Panc1 (cell line): ENCODE data around the gene SLC20A1. TPM values are rescaled to one million over a fixed set of nuclear protein-coding genes. Genes with fewer than 3 reads are reported as not detected.

Source experiments
- ATAC-seq: fragments of 200-7000 bp; cut with Tn5 transposase; 2 replicates; pipeline ENCODE4 v1.9.1; 2020; ENCODE audit warnings: mild to moderate bottlenecking, moderate library complexity
- BruUV-seq: library from RNA; stranded (reverse); fragments of 400-500 nt; replicated peaks from 2 replicates; lab custom pipeline; 2021; lab: Mats Ljungman, UMichigan
- CTCF ChIA-PET: fragments of 300-600 bp; sonication (Branson Sonifier 250); formaldehyde crosslinking; loops from one replicate; lab custom pipeline; 2022; ENCODE audit warnings: antibody characterized with exemption; lab: Charles Lee
- POLR2A ChIA-PET: fragments of 300-600 bp; sonication (Branson Sonifier 250); formaldehyde crosslinking; loops from one replicate; lab custom pipeline; 2022; ENCODE audit warnings: antibody characterized with exemption; lab: Charles Lee
- DNase-seq: peaks from one replicate; pipeline ENCODE4 v3.0.0-alpha.2; 2010; ENCODE audit warnings: low read depth, low spot score
- H3K27ac ChIP-seq: 2 replicates; pipeline ENCODE4 v1.5.1; 2011; ENCODE audit warnings: mild to moderate bottlenecking, low read length, inconsistent platforms
- H3K27me3 ChIP-seq: fragments of 200-500 bp; sonication (Bioruptor generic); 2 replicates; pipeline ENCODE4 v1.6.0; 2014; ENCODE audit warnings: low read length, inconsistent platforms; ENCODE audit not compliant: control insufficient read depth, insufficient read depth
- H3K36me3 ChIP-seq: fragments of 200-500 bp; sonication (Bioruptor generic); 2 replicates; pipeline ENCODE4 v1.5.1; 2014; ENCODE audit warnings: inconsistent platforms, mild to moderate bottlenecking, low read length, moderate library complexity; ENCODE audit not compliant: control insufficient read depth, insufficient read depth
- H3K4me1 ChIP-seq: 2 replicates; pipeline ENCODE4 v1.5.1; 2011; ENCODE audit warnings: inconsistent platforms, mild to moderate bottlenecking, low read length, moderate library complexity; ENCODE audit not compliant: control insufficient read depth, insufficient read depth
- H3K4me3 ChIP-seq, 2 experiments: 2 replicates each; pipeline ENCODE4 v1.5.1; 2011 to 2012; ENCODE audit warnings: low read depth in 2 of 2, low read length in 2 of 2, mild to moderate bottlenecking in 2 of 2, inconsistent platforms in 1 of 2, moderate library complexity in 1 of 2
- H3K9me3 ChIP-seq: fragments of 200-500 bp; sonication (Bioruptor generic); 2 replicates; pipeline ENCODE4 v1.5.1; 2014; ENCODE audit warnings: low read depth, mild to moderate bottlenecking, inconsistent platforms, low read length, moderate library complexity; ENCODE audit not compliant: control insufficient read depth, insufficient read depth
- POLR2AphosphoS5 ChIP-seq: IDR thresholded peaks from 2 replicates; pipeline ENCODE4 v1.6.1; 2012; ENCODE audit warnings: mild to moderate bottlenecking, low read depth, low read length, moderate library complexity
- REST ChIP-seq, 2 experiments: IDR thresholded peaks; 2 replicates each; pipeline ENCODE4 v1.6.1; 2011 to 2012; ENCODE audit warnings: low read depth in 2 of 2, control low read depth in 1 of 2, low read length in 1 of 2, mild to moderate bottlenecking in 1 of 2, moderate library complexity in 1 of 2; ENCODE audit not compliant: insufficient read depth in 1 of 2
- SIN3A ChIP-seq: IDR thresholded peaks from 2 replicates; pipeline ENCODE4 v1.6.1; 2012; ENCODE audit warnings: low read depth, mild to moderate bottlenecking, low read length, moderate library complexity, borderline replicate concordance; ENCODE audit not compliant: insufficient read depth
- TCF7L2 ChIP-seq: IDR thresholded peaks from 2 replicates; pipeline ENCODE4 v1.6.1; 2011; ENCODE audit warnings: mild to moderate bottlenecking, low read depth, low read length, inconsistent platforms
- in situ Hi-C: cut with HindIII; loops from 2 replicates; pipeline ENCODE4 v1.10.0; 2016; ENCODE audit warnings: low sequenced_read_pairs, low pct_unique_long_range_greater_than_20kb
- intact Hi-C: fragments of 100-400 bp; cut with micrococcal nuclease; formaldehyde crosslinking; loops from one replicate; pipeline ENCODE4 v1.10.0; 2022; ENCODE audit not compliant: unreplicated experiment
- total RNA-seq: library from RNA; stranded (reverse); gene quantifications from one replicate; pipeline ENCODE4 v1.2.1, GENCODE V29; 2021; ENCODE audit not compliant: unreplicated experiment
- TF ChIP-seq, protein P1 (sequence below): fragments of 450-650 bp; IDR thresholded peaks from 2 replicates; pipeline ENCODE4 v1.5.1; 2017; ENCODE audit warnings: mild to moderate bottlenecking

Gene SLC20A1
- total RNA-seq, 1 experiment from 2014 or later = 72.0 TPM

- Histone ChIP-seq H3K4me1 (no peaks in the 10 kb centered on the region), H3K4me3 (no peak overlapping the region), H3K27me3 (no peaks in the 10 kb centered on the region), H3K27ac (no peak overlapping the region), H3K36me3 (no peaks in the 10 kb centered on the region), H3K9me3 (no peaks in the 10 kb centered on the region)
- intact Hi-C loops = no loop called here
- ChIA-PET CTCF (interaction anchor here (0.7 kb wide), 1 partner anchor 12 kb away, joined by 8 read pairs; no protein-coding TSS in a partner anchor), POLR2A (interaction anchor here (0.6 kb wide), 1 partner anchor 327 kb away, joined by 5 read pairs; no protein-coding TSS in a partner anchor)
- in situ Hi-C loops = no loop called here
- ATAC-seq (no peak), DNase-seq (no peak)
- no TSS peak for BruUV-seq
- TF ChIP-seq POLR2AphosphoS5 (no peak), REST (IDR thresholded peaks at IDR 0.05; ENCODE audit: insufficient read depth in 1 of 2, low read depth in 2 of 2, low read length in 1 of 2) (no peak), TCF7L2 (no peak), SIN3A (no peak)
- TF ChIP-seq, protein P1, sequence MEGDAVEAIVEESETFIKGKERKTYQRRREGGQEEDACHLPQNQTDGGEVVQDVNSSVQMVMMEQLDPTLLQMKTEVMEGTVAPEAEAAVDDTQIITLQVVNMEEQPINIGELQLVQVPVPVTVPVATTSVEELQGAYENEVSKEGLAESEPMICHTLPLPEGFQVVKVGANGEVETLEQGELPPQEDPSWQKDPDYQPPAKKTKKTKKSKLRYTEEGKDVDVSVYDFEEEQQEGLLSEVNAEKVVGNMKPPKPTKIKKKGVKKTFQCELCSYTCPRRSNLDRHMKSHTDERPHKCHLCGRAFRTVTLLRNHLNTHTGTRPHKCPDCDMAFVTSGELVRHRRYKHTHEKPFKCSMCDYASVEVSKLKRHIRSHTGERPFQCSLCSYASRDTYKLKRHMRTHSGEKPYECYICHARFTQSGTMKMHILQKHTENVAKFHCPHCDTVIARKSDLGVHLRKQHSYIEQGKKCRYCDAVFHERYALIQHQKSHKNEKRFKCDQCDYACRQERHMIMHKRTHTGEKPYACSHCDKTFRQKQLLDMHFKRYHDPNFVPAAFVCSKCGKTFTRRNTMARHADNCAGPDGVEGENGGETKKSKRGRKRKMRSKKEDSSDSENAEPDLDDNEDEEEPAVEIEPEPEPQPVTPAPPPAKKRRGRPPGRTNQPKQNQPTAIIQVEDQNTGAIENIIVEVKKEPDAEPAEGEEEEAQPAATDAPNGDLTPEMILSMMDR = no peak
These were observed 27.4 kb upstream of the SLC20A1 start for GRCh38 chr2:112618383-112618782.

- Histone ChIP-seq H3K27ac (no peak overlapping the region), H3K4me3 (no peak overlapping the region), H3K36me3 (no peaks in the 10 kb centered on the region), H3K9me3 (no peaks in the 10 kb centered on the region), H3K4me1 (peaks cover 8% of the 10 kb centered on the region; the same call in 1 of the 2 replicates), H3K27me3 (no peaks in the 10 kb centered on the region)
- no TSS peak for BruUV-seq
- CTCF ChIA-PET = interaction anchor here (0.7 kb wide), 1 partner anchor 10 kb away, joined by 3 read pairs; no protein-coding TSS in a partner anchor
- in situ Hi-C loops (no loop called here), intact Hi-C loops (no loop called here)
- no peak for ATAC-seq
- no peak for DNase-seq
- TF ChIP-seq SIN3A = no peak
- no peak for TF ChIP-seq POLR2AphosphoS5
- TF ChIP-seq, protein P1 = no peak
- TF ChIP-seq REST (IDR thresholded peaks at IDR 0.05; ENCODE audit: insufficient read depth in 1 of 2, low read depth in 2 of 2, low read length in 1 of 2) = no peak
- no peak for TF ChIP-seq TCF7L2
- POLR2A ChIA-PET = no interaction called here
These were observed 23.8 kb upstream of the SLC20A1 start for GRCh38 chr2:112621790-112622527.
